K562 (cell line): ENCODE measurements around the gene ZMIZ1. TPM values are rescaled to one million over a fixed set of nuclear protein-coding genes. Genes with fewer than 3 reads are reported as not detected.

ENCODE experiments used
- ERF ChIP-seq: fragments of 450-650 bp; formaldehyde crosslinking; IDR thresholded peaks from 2 replicates; pipeline ENCODE4 v1.4.0; 2020; ENCODE audit warnings: mild to moderate bottlenecking, mixed read lengths
- HSF4 ChIP-seq: fragments of 250-450 bp; sonication (Bioruptor Pico); IDR thresholded peaks from 2 replicates; pipeline ENCODE4 v2.1.2; 2022; ENCODE audit warnings: mild to moderate bottlenecking, moderate library complexity, borderline replicate concordance
- MAFG ChIP-seq: fragments of 450-650 bp; conservative IDR thresholded peaks from 2 replicates; pipeline ENCODE4 v1.6.1; 2016; ENCODE audit warnings: missing genetic modification characterization, missing compliant biosample characterization
- NFXL1 ChIP-seq: fragments of 450-650 bp; formaldehyde crosslinking; IDR thresholded peaks from 2 replicates; pipeline ENCODE4 v1.4.0; 2021; ENCODE audit warnings: mild to moderate bottlenecking
- RBBP5 ChIP-seq: fragments of 200-600 bp; sonication (generic); IDR thresholded peaks from 2 replicates; pipeline ENCODE4 v1.6.1; 2012; ENCODE audit warnings: borderline replicate concordance, mild to moderate bottlenecking, low read length, control low read depth, inconsistent platforms; ENCODE audit not compliant: insufficient read depth, poor library complexity, severe bottlenecking
- SAFB ChIP-seq: fragments of 200-400 bp; formaldehyde crosslinking; IDR thresholded peaks from 2 replicates; pipeline ENCODE4 v1.6.1; 2017; ENCODE audit warnings: low read depth, low read length, borderline replicate concordance
- SIN3B ChIP-seq: fragments of 450-650 bp; IDR thresholded peaks from 2 replicates; pipeline ENCODE4 v1.6.1; 2017; ENCODE audit warnings: low read depth, mild to moderate bottlenecking, moderate library complexity
- ZNF384 ChIP-seq: IDR thresholded peaks from 2 replicates; pipeline ENCODE4 v1.6.1; 2012; ENCODE audit warnings: low read depth, low read length, improper control_type of control experiment
- ZNF778 ChIP-seq: fragments of 450-650 bp; formaldehyde crosslinking; IDR thresholded peaks from 2 replicates; pipeline ENCODE4 v1.4.0; 2020; ENCODE audit warnings: mild to moderate bottlenecking, moderate library complexity
- polyA plus RNA-seq, 8 experiments: library from polyadenylated mRNA; depleted of rRNA in 4 of 8; stranded (reverse) in 5 of 8; unstranded in 3 of 8; fragments of >200 nt; fragmentation: Nextera tagmentation in 2 of 8; fragmentation: Illumina TruSeq in 1 of 8; extraction: Ambion mirVana in 2 of 8; extraction: Trizol in 1 of 8; gene quantifications; 2 replicates each; pipeline versions ENCODE4 v1.2.1 to v1.2.3, GENCODE V29; 2011 to 2014; ENCODE audit warnings: inconsistent platforms in 1 of 8, missing spikeins in 1 of 8
- total RNA-seq, 7 experiments: library from RNA; depleted of rRNA in 6 of 7; stranded (reverse); fragments of >200 nt in 6 of 7; fragmentation: Illumina TruSeq in 2 of 7; extraction: Trizol in 2 of 7; gene quantifications; 2 replicates each; pipeline versions ENCODE4 v1.2.1 to v1.2.3, GENCODE V29; 2011 to 2021; ENCODE audit warnings: low replicate concordance in 1 of 7
- TF ChIP-seq, protein P1 (sequence below): fragments of 450-650 bp; IDR thresholded peaks from one replicate; pipeline ENCODE4 v1.6.1; 2018; ENCODE audit warnings: mild to moderate bottlenecking, moderate library complexity; ENCODE audit not compliant: partially characterized antibody
- TF ChIP-seq, protein P2 (sequence below): fragments of 250-450 bp; sonication (Bioruptor Pico); IDR thresholded peaks from 2 replicates; pipeline ENCODE4 v1.5.0; 2021; ENCODE audit warnings: mild to moderate bottlenecking, borderline replicate concordance

The ZMIZ1 gene
- total and polyA plus RNA-seq, 9 of the 15 experiments (the other 6 are each of a cell fraction or from before 2014, with no cell fraction given) = 1.0 to 37.3 (median 4.3) TPM

DNA sequence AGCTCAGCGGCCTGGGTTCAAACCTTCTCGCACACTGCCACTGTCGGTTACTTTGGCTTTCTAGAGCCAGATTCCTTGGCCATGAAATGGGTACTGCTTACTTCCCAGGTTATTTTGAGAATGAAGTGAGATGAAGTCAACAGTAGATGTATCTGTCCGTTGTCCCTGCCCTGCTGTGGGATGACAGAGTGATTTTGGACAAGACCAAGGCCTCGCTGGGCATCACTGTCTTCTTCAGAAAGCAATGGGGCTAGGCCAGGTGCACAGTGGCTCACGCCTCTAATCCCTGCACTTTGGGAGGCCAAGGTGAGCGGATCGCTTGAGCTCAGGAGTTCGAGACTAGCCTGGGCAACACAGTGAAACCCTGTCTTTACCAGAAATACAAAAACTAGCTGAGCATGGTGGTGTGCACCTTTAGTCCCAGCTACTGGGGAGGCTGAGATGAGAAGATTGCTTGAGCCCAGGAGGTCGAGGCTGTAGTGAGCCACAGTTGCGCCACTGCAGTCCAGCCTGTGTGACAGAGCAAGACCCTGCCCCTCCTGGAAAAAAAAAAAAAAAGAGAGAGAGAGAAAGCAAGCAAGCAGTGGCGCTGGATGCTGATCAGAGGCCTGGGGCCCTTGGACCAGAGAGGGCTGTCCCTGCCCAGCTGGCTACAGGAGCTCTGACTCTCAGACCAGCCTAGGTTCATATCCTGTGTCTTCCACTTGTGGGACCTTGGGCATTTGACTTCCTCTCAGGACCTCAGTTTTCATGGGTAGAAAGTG, 25.8 kb downstream of the ZMIZ1 start (continued):
- TF ChIP-seq MAFG (tag) (no peak), SIN3B (no peak), ERF (0 out of 2 replicates have a peak, but pooled peaks have one; percentile 3), NFXL1 (CRISPR knock-in tag) (no peak), ZNF778 (no peak), SAFB (no peak), ZNF384 (peak; percentile 57; the same call in 1 of the 2 replicates), HSF4 (CRISPR knock-in tag) (no peak), RBBP5 (no peak)
- TF ChIP-seq, protein P1, sequence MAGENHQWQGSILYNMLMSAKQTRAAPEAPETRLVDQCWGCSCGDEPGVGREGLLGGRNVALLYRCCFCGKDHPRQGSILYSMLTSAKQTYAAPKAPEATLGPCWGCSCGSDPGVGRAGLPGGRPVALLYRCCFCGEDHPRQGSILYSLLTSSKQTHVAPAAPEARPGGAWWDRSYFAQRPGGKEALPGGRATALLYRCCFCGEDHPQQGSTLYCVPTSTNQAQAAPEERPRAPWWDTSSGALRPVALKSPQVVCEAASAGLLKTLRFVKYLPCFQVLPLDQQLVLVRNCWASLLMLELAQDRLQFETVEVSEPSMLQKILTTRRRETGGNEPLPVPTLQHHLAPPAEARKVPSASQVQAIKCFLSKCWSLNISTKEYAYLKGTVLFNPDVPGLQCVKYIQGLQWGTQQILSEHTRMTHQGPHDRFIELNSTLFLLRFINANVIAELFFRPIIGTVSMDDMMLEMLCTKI = no peak
- TF ChIP-seq, protein P2, sequence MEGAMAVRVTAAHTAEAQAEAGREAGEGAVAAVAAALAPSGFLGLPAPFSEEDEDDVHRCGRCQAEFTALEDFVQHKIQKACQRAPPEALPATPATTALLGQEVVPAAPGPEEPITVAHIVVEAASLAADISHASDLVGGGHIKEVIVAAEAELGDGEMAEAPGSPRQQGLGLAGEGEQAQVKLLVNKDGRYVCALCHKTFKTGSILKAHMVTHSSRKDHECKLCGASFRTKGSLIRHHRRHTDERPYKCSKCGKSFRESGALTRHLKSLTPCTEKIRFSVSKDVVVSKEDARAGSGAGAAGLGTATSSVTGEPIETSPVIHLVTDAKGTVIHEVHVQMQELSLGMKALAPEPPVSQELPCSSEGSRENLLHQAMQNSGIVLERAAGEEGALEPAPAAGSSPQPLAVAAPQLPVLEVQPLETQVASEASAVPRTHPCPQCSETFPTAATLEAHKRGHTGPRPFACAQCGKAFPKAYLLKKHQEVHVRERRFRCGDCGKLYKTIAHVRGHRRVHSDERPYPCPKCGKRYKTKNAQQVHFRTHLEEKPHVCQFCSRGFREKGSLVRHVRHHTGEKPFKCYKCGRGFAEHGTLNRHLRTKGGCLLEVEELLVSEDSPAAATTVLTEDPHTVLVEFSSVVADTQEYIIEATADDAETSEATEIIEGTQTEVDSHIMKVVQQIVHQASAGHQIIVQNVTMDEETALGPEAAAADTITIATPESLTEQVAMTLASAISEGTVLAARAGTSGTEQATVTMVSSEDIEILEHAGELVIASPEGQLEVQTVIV (CRISPR knock-in tag) = no peak
